ENCODE results near the gene TRAF3IP1.

GRCh38 chr2:238433300-238433915 is 113.1 kb downstream of the TRAF3IP1 start:
- no peak for TF ChIP-seq CTCF (conservative IDR thresholded peaks at IDR 0.05 in 1 of 2, IDR thresholded peaks at IDR 0.05 in 1 of 2; ENCODE audit: low read depth in 1 of 2, low read length in 2 of 2)
- TF ChIP-seq EZH2 (IDR thresholded peaks at IDR 0.05; ENCODE audit: low read length, missing control alignments): no peak
